GM12892 (cell line): ENCODE measurements around the gene ARID3A.

ENCODE experiments used
- DNase-seq: peaks from one replicate; pipeline ENCODE4 v3.0.0; 2011; ENCODE audit not compliant: insufficient read length
- FAIRE-seq: peaks from 2 replicates; lab custom pipeline; 2011; peaks lifted over from hg19 to GRCh38; lab: Jason Lieb, UNC
- POLR2A ChIP-seq: IDR thresholded peaks from 2 replicates; pipeline ENCODE4 v1.6.1; 2011; ENCODE audit warnings: low read depth, low read length, control low read depth
- POLR2AphosphoS5 ChIP-seq: IDR thresholded peaks from 2 replicates; pipeline ENCODE4 v1.6.1; 2011; ENCODE audit warnings: low read depth, low read length, control low read depth
- TAF1 ChIP-seq: IDR thresholded peaks from 2 replicates; pipeline ENCODE4 v1.6.1; 2011; ENCODE audit warnings: low read depth, mild to moderate bottlenecking, control low read depth, low read length, borderline replicate concordance

The ARID3A gene

DNA sequence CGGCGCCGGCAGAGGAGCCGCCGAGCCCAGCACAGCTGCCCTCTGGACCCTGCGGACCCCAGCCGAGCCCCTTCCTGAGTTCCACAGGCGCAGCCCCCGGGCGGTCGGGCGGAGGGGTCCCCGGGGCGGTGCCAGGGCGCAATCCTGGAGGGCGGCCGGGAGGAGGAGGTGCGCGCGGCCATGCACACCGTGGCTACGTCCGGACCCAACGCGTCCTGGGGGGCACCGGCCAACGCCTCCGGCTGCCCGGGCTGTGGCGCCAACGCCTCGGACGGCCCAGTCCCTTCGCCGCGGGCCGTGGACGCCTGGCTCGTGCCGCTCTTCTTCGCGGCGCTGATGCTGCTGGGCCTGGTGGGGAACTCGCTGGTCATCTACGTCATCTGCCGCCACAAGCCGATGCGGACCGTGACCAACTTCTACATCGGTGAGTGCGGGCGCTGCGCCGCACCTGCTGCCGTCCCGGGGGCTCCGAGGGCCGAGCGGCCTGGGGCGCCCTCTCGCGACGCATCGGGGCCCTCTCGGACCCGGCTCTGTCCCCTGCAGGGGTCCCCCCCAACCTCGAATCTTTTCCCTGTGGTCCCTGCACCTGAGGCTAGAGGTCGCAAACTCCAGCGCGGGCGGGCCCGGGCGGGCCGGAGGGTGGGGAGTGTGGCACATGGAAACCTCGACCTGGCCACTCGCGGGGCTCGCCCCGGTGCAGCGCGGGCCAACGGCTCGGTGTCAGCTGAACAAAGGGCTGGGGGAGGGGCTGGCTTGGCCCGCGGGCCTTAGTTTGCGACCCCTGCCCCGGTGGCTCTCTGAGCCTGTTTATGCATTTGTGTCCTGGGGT is 8.3 kb upstream of the ARID3A start, which contains the start of gene KISS1R:
Gene KISS1R (plus strand): TSS at position 11 of the 829 bp plus-strand sequence. CDS start 170 bp downstream, at position 181.
- FAIRE-seq (peak; percentile 73), DNase-seq (peak; percentile 50)
- no peak for TF ChIP-seq TAF1
- TF ChIP-seq POLR2AphosphoS5, result no peak
- no peak for TF ChIP-seq POLR2A

DNA sequence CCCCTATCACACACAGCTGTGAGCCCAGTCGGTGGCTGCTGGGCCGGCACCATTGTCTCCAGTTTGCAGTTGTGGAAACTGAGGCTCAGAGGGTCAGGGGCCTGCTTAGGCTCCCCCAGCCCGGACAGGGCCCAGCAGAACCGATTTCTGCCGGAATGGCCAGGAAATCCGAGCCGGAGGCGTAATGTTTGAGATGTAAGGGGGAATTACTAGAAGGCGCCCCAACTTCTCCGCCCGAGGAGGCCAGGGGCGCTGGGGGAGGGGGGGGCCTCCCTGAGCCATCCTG is 7.7 kb upstream of the ARID3A start:
- FAIRE-seq, result no peak

DNA sequence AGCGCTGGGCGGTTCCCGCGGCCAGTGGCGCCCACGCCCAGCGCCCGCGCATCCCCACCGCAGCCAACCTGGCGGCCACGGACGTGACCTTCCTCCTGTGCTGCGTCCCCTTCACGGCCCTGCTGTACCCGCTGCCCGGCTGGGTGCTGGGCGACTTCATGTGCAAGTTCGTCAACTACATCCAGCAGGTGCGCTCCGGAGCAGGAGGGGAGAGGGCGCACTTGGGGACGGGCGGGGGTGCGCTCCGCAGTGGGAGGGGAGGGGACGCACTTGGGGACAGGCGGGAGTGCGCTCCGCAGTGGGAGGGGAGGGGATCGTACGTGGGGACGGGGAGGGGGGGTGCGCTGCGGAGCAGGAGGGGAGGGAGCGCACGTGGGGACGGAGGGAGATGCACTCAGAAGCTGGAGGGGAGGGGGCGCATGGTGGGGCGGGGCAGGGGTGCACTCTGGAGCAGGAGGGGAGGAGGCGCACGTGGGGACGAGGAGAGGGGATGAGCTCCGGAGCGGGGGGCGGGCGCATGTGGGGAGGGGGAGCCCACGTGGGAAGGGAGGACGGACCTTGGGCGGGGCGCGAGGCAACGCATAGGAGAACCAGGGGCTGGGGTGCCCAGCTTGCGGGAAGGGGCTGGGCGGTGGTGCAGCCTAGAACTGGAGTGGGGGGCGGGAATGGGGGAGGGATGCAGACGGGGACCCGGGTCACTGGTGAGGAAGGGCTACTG is 7.2 kb upstream of the ARID3A start:
- no peak for FAIRE-seq
- no peak for DNase-seq
- TF ChIP-seq POLR2A, result no peak
- no peak for TF ChIP-seq POLR2AphosphoS5
- no peak for TF ChIP-seq TAF1

More for the DNA sequence above, 7.7 kb upstream of the ARID3A start:
- DNase-seq, result no peak
- TF ChIP-seq POLR2A (no peak), POLR2AphosphoS5 (no peak), TAF1 (no peak)

DNA sequence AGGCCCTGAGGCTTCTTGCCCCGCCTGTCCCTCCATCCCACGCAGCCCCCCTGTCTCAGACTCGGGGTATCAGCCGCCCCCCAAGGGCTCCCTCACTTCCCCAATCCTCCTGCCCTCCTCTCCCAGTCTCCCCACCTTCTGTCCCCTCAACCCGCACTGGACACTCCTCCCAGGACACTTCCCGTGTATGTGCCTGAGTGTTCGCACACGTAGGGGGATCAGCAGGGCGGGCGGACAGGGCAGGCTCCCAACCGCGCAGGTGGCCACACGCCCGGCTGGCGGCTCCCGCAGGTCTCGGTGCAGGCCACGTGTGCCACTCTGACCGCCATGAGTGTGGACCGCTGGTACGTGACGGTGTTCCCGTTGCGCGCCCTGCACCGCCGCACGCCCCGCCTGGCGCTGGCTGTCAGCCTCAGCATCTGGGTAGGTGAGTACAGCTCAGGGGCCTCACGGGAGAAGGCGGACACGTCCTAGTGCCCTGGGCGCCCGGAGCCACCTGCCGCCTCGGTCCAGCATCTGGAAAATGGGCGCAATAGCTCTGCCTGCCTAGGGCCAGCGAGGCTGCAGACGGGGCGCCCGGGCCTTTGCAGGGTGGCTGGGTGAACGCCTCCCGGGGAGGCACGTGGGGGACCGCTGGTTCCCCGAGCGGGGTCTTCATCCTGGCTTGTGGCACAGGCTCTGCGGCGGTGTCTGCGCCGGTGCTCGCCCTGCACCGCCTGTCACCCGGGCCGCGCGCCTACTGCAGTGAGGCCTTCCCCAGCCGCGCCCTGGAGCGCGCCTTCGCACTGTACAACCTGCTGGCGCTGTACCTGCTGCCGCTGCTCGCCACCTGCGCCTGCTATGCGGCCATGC is 6.4 kb upstream of the ARID3A start:
- TF ChIP-seq POLR2A (no peak), TAF1 (no peak), POLR2AphosphoS5 (no peak)
- peak; percentile 53 for FAIRE-seq
- no peak for DNase-seq

DNA sequence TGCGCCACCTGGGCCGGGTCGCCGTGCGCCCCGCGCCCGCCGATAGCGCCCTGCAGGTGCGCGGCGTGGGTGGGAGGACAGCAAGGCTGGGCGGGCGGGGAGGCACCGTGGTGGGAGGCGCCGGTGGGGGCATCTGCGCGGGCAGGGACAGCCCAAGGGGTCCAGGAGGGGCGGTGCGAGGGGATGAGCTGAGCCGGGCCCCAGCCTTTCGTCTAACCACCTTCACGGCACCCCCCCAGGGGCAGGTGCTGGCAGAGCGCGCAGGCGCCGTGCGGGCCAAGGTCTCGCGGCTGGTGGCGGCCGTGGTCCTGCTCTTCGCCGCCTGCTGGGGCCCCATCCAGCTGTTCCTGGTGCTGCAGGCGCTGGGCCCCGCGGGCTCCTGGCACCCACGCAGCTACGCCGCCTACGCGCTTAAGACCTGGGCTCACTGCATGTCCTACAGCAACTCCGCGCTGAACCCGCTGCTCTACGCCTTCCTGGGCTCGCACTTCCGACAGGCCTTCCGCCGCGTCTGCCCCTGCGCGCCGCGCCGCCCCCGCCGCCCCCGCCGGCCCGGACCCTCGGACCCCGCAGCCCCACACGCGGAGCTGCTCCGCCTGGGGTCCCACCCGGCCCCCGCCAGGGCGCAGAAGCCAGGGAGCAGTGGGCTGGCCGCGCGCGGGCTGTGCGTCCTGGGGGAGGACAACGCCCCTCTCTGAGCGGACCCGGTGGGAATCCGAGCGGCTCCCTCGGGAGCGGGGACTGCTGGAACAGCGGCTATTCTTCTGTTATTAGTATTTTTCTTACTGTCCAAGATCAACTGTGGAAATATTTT is 5.6 kb upstream of the ARID3A start:
- peak; percentile 75 for DNase-seq
- no peak for TF ChIP-seq TAF1
- no peak for TF ChIP-seq POLR2AphosphoS5
- no peak for TF ChIP-seq POLR2A
- FAIRE-seq, result peak; percentile 86

DNA sequence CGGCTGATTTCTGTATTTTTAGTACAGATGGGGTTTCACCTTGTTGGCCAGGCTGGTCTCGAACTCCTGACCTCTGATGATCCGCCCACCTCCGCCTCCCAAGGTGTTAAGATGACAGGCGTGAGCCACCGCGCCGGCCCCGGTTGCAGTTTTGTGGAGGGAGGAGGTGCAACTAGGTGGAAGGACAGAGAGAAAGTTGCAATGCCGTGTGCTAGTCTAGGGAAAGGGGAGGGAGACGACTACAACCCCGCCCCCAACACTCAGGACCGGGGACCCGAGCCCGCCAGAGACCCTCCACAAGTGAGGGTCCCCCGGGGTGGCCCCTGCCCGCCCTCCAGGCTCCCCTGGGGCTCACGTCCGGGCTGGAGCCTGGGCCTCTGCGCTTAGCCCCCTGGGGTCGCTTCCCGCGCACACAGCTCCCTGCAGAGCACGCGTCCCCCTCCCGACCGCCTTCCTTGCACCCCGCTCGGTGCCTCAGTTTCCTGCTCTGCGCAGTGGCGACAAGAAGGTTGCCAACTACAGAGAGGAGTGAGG is 1.2 kb upstream of the ARID3A start:
- DNase-seq (no peak), FAIRE-seq (no peak)
- no peak for TF ChIP-seq TAF1
- no peak for TF ChIP-seq POLR2AphosphoS5
- TF ChIP-seq POLR2A, result no peak

DNA sequence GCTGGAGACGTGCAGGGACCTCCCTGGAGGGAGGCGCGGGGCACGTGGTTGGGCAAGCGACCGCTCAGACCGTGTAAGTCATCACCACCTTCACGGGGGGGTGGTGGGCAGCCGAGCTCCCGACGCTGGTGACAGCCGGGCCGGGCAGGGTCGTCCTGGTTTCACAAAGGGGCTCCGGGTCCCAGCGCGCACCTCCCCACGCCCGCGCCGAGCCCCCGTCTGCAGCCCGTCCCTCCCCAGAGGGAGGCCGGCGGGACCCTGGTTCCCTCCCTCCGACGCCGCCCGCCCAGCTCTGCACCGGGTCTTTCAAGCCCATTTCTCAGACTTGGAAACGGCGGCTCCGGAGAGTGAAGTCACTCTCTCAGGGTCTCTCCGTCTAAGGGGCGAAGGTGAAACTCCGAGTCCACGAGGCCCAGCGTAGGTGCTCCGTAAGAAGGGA is 729 bp upstream of the ARID3A start:
- DNase-seq (no peak), FAIRE-seq (peak; percentile 96)
- TF ChIP-seq TAF1, result 0 out of 2 replicates have a peak, but pooled peaks have one; percentile 20
- no peak for TF ChIP-seq POLR2AphosphoS5
- peak; percentile 43 for TF ChIP-seq POLR2A

DNA sequence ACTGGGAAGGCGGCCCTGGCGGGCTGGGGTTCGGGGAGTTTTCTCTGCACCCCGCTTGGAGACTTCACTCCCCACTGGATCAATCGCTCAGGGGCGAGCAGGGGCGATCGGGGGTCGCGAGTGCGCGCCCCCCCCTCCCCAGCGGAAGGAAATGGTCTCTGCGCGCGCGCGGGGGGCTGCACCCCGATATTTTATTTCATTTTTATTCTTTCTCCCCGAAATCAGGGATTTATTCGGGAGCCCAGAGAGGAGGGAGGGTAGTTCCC is 421 bp downstream of the ARID3A start:
- DNase-seq, result no peak
- no peak for FAIRE-seq
- no peak for TF ChIP-seq TAF1
- no peak for TF ChIP-seq POLR2AphosphoS5
- TF ChIP-seq POLR2A, result no peak; the same call in 1 of the 2 replicates

DNA sequence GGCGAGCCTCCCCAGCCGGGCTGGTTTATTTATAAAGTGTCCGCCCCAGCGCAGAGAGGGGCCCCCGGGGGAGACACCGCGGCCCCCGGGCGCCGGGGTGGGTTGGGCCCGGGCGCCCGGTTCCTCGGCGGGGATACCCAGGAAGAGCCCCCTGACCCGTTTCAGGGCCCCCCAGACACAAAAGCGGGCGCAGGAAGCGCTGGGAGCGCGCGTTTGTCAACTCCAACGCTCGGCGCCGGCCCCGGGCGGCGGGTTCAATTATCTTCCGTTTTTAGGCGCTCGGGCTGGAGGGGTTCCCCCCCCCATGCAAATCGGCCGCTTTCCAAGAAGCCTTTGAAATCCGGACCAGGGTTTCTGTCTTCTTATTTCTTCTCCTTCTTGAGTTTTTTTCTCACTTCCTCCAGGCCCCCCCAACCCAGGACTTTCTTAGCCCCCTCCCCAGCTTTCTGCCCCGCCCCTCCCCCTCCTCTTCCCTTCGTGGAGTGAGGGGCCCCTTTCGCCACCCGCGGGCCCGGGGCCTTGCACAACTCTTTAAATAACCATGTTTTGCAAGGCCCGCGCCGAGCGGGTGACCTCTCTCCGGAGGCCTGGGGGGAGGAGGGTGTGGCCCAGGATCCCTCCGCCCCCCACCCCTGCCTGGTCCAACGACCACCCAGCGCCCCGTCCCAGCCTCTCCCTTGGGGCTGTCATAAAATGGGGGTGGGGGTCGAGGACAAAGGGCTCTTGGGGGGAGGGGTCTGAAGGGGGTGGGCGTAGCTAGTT is 935 bp downstream of the ARID3A start:
- FAIRE-seq, result peak; percentile 84
- TF ChIP-seq TAF1 (peak; percentile 36; the same call in 1 of the 2 replicates), POLR2A (no peak; the same call in 1 of the 2 replicates), POLR2AphosphoS5 (no peak; the same call in 1 of the 2 replicates)
- DNase-seq, result peak; percentile 76

DNA sequence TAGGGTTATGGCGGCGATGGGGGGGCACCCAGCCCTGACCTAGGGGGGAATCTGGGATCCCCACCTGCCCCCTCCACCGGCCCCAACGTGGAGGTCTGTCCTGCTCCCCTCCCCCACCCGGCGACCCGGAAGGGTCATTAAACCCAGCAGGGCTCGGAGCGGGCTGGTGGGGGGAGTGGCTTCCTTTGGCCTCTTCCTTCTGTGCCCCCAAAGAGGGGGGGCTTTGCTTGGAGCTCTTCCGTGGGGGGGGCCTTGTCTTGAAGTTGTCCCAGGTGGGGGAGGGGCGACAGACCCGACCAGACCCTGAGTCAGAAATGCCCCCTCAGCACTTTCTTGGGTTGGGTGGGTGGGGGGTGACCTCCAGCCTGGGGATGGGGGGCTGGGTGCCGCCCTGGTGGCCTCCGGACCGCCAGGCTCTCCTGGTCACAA is 1.5 kb downstream of the ARID3A start:
- FAIRE-seq (no peak), DNase-seq (no peak)
- TF ChIP-seq TAF1 (no peak), POLR2A (no peak), POLR2AphosphoS5 (no peak)
